ENCODE results near the gene ATP1A2.

- TF ChIP-seq ZNF639 (tag by site-specific recombination; IDR thresholded peaks at IDR 0.05) (no peak), CTCF (tag by site-specific recombination; IDR thresholded peaks at IDR 0.05) (no peak), ZBTB21 (tag by site-specific recombination; IDR thresholded peaks at IDR 0.05) (no peak), ZNF121 (tag by site-specific recombination; IDR thresholded peaks at IDR 0.05) (no peak), IKZF3 (tag by site-specific recombination; IDR thresholded peaks at IDR 0.05) (no peak), ZBTB1 (tag by site-specific recombination; IDR thresholded peaks at IDR 0.05) (no peak), KLF16 (tag by site-specific recombination; IDR thresholded peaks at IDR 0.05) (no peak), YY1 (tag by site-specific recombination; IDR thresholded peaks at IDR 0.05) (no peak), ZNF530 (tag by site-specific recombination; IDR thresholded peaks at IDR 0.05; ENCODE audit: low read depth) (no peak), ZBTB7A (tag by site-specific recombination; IDR thresholded peaks at IDR 0.05; ENCODE audit: low read depth) (no peak), ZNF148 (tag by site-specific recombination; IDR thresholded peaks at IDR 0.05; ENCODE audit: borderline replicate concordance) (no peak), ATF2 (tag by site-specific recombination; IDR thresholded peaks at IDR 0.05; ENCODE audit: low read depth) (no peak), ZNF707 (tag by site-specific recombination; IDR thresholded peaks at IDR 0.05) (no peak), ZNF214 (tag by site-specific recombination; IDR thresholded peaks at IDR 0.05; ENCODE audit: borderline replicate concordance) (no peak)
Measured at GRCh38 chr1:160109686-160110085, 5.9 kb upstream of the ATP1A2 start.

Data from HEK293 (cell line).